ENCODE results near the gene TEAD2. TPM values are rescaled to one million over a fixed set of nuclear protein-coding genes. Genes with fewer than 3 reads are reported as not detected.
"Not testable (repeated sequence)": the region's sequence is repeated elsewhere in the genome, so short reads cannot be mapped to it uniquely, and the experiment has no call there.

The TEAD2 gene
- total RNA-seq, 2 donors from 2014 or later: 31.0 to 32.4 TPM

GRCh38 chr19:49336482-49337266 is 25.5 kb downstream of the TEAD2 start:
- peak; percentile 67 for DNase-seq (ENCODE audit: low spot score)
- intact Hi-C loops (cut with DNase I): no loop called here

GRCh38 chr19:49335784-49336481 is 26.3 kb downstream of the TEAD2 start:
- intact Hi-C loops (cut with DNase I): no loop called here
- no peak for DNase-seq (ENCODE audit: low spot score)

- peak; percentile 80 for DNase-seq (ENCODE audit: low spot score)
- intact Hi-C loops (cut with DNase I): no loop called here
Observed at GRCh38 chr19:49335071-49335783, 27.0 kb downstream of the TEAD2 start, which contains the start of gene CD37. CD37 (plus strand) TSS chr19:49335406; CDS start chr19:49335541, 135 bp downstream.

- DNase-seq (ENCODE audit: low spot score): peak; percentile 82
- intact Hi-C loops (cut with DNase I): no loop called here
Observed at GRCh38 chr19:49333811-49334288, 28.4 kb downstream of the TEAD2 start.

GRCh38 chr19:49333418-49333805 is 28.8 kb downstream of the TEAD2 start:
- DNase-seq (ENCODE audit: low spot score): no peak
- intact Hi-C loops (cut with DNase I): no loop called here

GRCh38 chr19:49332691-49333417 is 29.4 kb downstream of the TEAD2 start:
- intact Hi-C loops (cut with DNase I); DNase-seq (ENCODE audit: low spot score): not testable (repeated sequence)

- intact Hi-C loops (cut with DNase I): no loop called here
- DNase-seq (ENCODE audit: low spot score): peak; percentile 77
Observed at GRCh38 chr19:49331616-49332055, 30.6 kb downstream of the TEAD2 start.

- DNase-seq (ENCODE audit: low spot score); intact Hi-C loops (cut with DNase I): not testable (repeated sequence)
Observed at GRCh38 chr19:49331187-49331586, 31.0 kb downstream of the TEAD2 start.

- intact Hi-C loops (cut with DNase I): no loop called here
- no peak for DNase-seq (ENCODE audit: low spot score)
Observed at GRCh38 chr19:49328741-49329140, 33.5 kb downstream of the TEAD2 start.

GRCh38 chr19:49327878-49328544 is 34.2 kb downstream of the TEAD2 start:
- intact Hi-C loops (cut with DNase I): no loop called here
- no peak for DNase-seq (ENCODE audit: low spot score)

- intact Hi-C loops (cut with DNase I): no loop called here
- no peak for DNase-seq (ENCODE audit: low spot score)
Observed at GRCh38 chr19:49326165-49326704, 36.0 kb downstream of the TEAD2 start.

GRCh38 chr19:49325756-49326155 is 36.5 kb downstream of the TEAD2 start:
- DNase-seq (ENCODE audit: low spot score); intact Hi-C loops (cut with DNase I): not testable (repeated sequence)

- no peak for DNase-seq (ENCODE audit: low spot score)
- intact Hi-C loops (cut with DNase I): no loop called here
Observed at GRCh38 chr19:49324801-49325576, 37.2 kb downstream of the TEAD2 start, which contains the start of gene SLC6A16. SLC6A16 (minus strand) TSS chr19:49325191; CDS start chr19:49311347, 13,844 bp downstream.

GRCh38 chr19:49318296-49318695 is 43.9 kb downstream of the TEAD2 start:
- DNase-seq (ENCODE audit: low spot score): no peak
- intact Hi-C loops (cut with DNase I): no loop called here

- DNase-seq (ENCODE audit: low spot score): no peak
- intact Hi-C loops (cut with DNase I): no loop called here
Observed at GRCh38 chr19:49316284-49316683, 45.9 kb downstream of the TEAD2 start.

GRCh38 chr19:49315111-49315510 is 47.1 kb downstream of the TEAD2 start:
- intact Hi-C loops (cut with DNase I): no loop called here

GRCh38 chr19:49309087-49309486 is 53.1 kb downstream of the TEAD2 start:
- DNase-seq (ENCODE audit: low spot score): no peak

More at GRCh38 chr19:49315111-49315510, 47.1 kb downstream of the TEAD2 start:
- DNase-seq (ENCODE audit: low spot score): no peak

More at GRCh38 chr19:49309087-49309486, 53.1 kb downstream of the TEAD2 start:
- intact Hi-C loops (cut with DNase I): no loop called here

Measured in posterior vena cava (tissue), 2 donors.